ENCODE measurements around the gene CFDP1. TPM values are rescaled to one million over a fixed set of nuclear protein-coding genes. Genes with fewer than 3 reads are reported as not detected.

Gene CFDP1
- total RNA-seq, 2 donors from 2014 or later, result 88.7 to 117 TPM

DNA sequence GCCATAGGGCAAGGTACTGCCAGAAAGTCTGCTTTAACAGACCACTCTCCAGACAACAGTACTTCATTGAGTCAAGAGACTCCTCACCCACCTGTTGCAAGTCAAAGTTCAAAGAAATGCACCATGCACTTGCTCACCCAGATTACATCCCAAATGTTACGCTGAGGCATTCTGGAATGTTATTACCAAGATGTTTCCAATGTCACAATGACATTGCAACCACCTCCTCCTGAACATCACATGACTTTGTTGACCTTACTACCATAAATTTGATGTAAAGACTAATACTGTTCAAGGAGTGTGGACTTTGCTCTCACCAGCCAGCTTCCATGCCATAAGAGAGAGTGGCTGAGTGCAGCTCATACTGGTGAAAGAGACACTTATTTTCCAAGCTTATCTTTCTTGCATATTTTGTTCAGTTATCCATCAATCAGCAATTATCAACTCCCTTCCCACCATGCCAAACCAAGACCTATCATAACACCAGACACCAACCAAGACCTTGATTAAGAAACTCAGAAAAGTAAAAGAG lies 123.3 kb downstream of the CFDP1 start:
- Mint-ChIP-seq H3K4me3 (no peak overlapping the region), H3K27me3 (ENCODE audit: insufficient read depth) (no peaks in the 10 kb centered on the region), H3K9me3 (no peaks in the 10 kb centered on the region), H3K27ac (no peak overlapping the region), H3K4me1 (peaks cover 28% of the 10 kb centered on the region), H3K36me3 (ENCODE audit: low read depth) (peaks cover 23% of the 10 kb centered on the region)
- no peak for TF ChIP-seq CTCF (conservative IDR thresholded peaks at IDR 0.05)
- Histone ChIP-seq H3K36me3 (ENCODE audit: control insufficient read depth, insufficient read depth, low read length) (peaks cover 4% of the 10 kb centered on the region), H3K27ac (ENCODE audit: low read depth, low read length) (no peak overlapping the region), H3K4me1 (ENCODE audit: control insufficient read depth, insufficient read depth, low read length) (peaks cover 10% of the 10 kb centered on the region), H3K9ac (ENCODE audit: extremely low read depth, low read length, poor library complexity, severe bottlenecking) (no peak overlapping the region), H3K4me3 (ENCODE audit: low read length) (no peak overlapping the region), H3K9me3 (ENCODE audit: control insufficient read depth, low read length) (no peaks in the 10 kb centered on the region), H3K27me3 (ENCODE audit: control insufficient read depth, insufficient read depth, low read length, poor library complexity, severe bottlenecking) (no peaks in the 10 kb centered on the region)
- 97 to 100% methylated on average over 1 of the region's 1 CpG for WGBS, 2 experiments (ENCODE audit: insufficient coverage in 1 of 2, insufficient read length in 1 of 2)
- DNase-seq, result no peak

DNA sequence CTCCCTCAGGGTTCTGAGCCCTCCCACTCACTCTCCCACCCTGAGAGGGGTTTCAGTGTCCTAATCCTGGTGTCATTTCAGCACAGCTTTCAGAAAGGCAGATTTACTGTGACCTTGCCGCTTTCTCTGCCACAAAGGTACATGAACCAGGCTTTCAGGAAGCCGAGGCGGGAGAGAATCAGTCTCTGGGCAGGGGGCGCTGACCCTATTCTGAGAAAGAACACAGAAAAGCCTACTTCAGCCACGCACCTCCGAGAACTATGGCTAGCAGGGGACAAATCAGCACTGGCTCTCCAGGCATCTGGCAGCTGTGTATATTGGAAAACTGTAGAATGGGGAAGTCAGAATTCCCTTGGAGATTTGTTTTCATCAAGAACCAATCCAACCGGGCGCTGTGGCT lies 124.1 kb downstream of the CFDP1 start:
- peak; percentile 61 for DNase-seq
- Histone ChIP-seq H3K9me3 (ENCODE audit: control insufficient read depth, low read length) (no peaks in the 10 kb centered on the region), H3K9ac (ENCODE audit: extremely low read depth, low read length, poor library complexity, severe bottlenecking) (no peak overlapping the region), H3K27ac (ENCODE audit: low read depth, low read length) (no peak overlapping the region), H3K4me1 (ENCODE audit: control insufficient read depth, insufficient read depth, low read length) (peaks cover 10% of the 10 kb centered on the region), H3K36me3 (ENCODE audit: control insufficient read depth, insufficient read depth, low read length) (peaks cover 7% of the 10 kb centered on the region), H3K27me3 (ENCODE audit: control insufficient read depth, insufficient read depth, low read length, poor library complexity, severe bottlenecking) (no peaks in the 10 kb centered on the region), H3K4me3 (ENCODE audit: low read length) (no peak overlapping the region)
- Mint-ChIP-seq H3K4me1 (peaks cover 31% of the 10 kb centered on the region), H3K4me3 (no peak overlapping the region), H3K9me3 (no peaks in the 10 kb centered on the region), H3K27me3 (ENCODE audit: insufficient read depth) (no peaks in the 10 kb centered on the region), H3K27ac (no peak overlapping the region), H3K36me3 (ENCODE audit: low read depth) (peaks cover 28% of the 10 kb centered on the region)
- peak; percentile 26 for TF ChIP-seq CTCF (conservative IDR thresholded peaks at IDR 0.05)
- 93% methylated on average over 6 to 8 of the region's 8 CpGs for WGBS, 2 experiments (ENCODE audit: insufficient coverage in 1 of 2, insufficient read length in 1 of 2)

DNA sequence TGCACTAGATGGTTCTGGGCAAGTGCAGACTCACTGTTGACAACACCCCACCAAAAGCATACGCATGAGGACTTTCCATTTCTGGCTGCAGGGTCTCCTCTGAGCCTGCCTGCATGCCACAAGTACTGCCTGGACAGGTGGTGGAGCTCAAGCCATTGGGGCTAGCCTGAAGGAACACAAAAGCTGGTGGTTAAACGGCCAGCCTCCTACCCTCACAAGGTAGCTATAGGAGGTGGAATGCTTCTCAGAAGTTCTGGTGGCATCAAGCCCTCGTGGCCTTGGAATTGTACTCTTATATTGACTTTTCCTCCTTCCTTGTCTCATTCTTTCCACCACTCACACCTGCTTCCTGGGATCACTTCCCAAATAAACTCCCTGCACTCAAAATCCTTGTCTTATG lies 125.3 kb downstream of the CFDP1 start:
- Histone ChIP-seq H3K9me3 (ENCODE audit: control insufficient read depth, low read length) (no peaks in the 10 kb centered on the region), H3K9ac (ENCODE audit: extremely low read depth, low read length, poor library complexity, severe bottlenecking) (no peak overlapping the region), H3K27me3 (ENCODE audit: control insufficient read depth, insufficient read depth, low read length, poor library complexity, severe bottlenecking) (no peaks in the 10 kb centered on the region), H3K4me1 (ENCODE audit: control insufficient read depth, insufficient read depth, low read length) (peaks cover 10% of the 10 kb centered on the region), H3K27ac (ENCODE audit: low read depth, low read length) (no peak overlapping the region), H3K4me3 (ENCODE audit: low read length) (no peak overlapping the region), H3K36me3 (ENCODE audit: control insufficient read depth, insufficient read depth, low read length) (peaks cover 13% of the 10 kb centered on the region)
- Mint-ChIP-seq H3K4me1 (peaks cover 31% of the 10 kb centered on the region), H3K9me3 (no peaks in the 10 kb centered on the region), H3K4me3 (no peak overlapping the region), H3K36me3 (ENCODE audit: low read depth) (peaks cover 33% of the 10 kb centered on the region), H3K27ac (no peak overlapping the region), H3K27me3 (ENCODE audit: insufficient read depth) (no peaks in the 10 kb centered on the region)
- no peak for TF ChIP-seq CTCF (conservative IDR thresholded peaks at IDR 0.05)
- WGBS, 2 experiments (ENCODE audit: insufficient coverage in 1 of 2, insufficient read length in 1 of 2), result 67 to 91% methylated on average over 1 to 3 of the region's 3 CpGs
- DNase-seq, result no peak

Measured in endodermal cell (in vitro differentiated cells).